Esophagus muscularis mucosa (tissue), 4 donors: ENCODE data around the gene ATP10A.

Experiments
- CTCF ChIP-seq, 3 experiments: fragments of 200-600 bp in 2 of 3; fragments of 450-650 bp in 1 of 3; sonication (generic) in 2 of 3; IDR thresholded peaks; one replicate each; pipeline ENCODE4 v1.5.1; 2017 to 2019; ENCODE audit warnings: antibody characterized with exemption in 3 of 3, mild to moderate bottlenecking in 2 of 3, moderate library complexity in 1 of 3
- EP300 ChIP-seq: sonication (generic); formaldehyde crosslinking; IDR thresholded peaks from one replicate; pipeline ENCODE4 v1.6.1; 2017; ENCODE audit warnings: antibody characterized with exemption
- POLR2A ChIP-seq: fragments of 450-650 bp; IDR thresholded peaks from one replicate; pipeline ENCODE4 v1.6.1; 2017; ENCODE audit warnings: antibody characterized with exemption, moderate library complexity, mild to moderate bottlenecking, low read depth
- POLR2AphosphoS5 ChIP-seq, 2 donors: sonication (generic); formaldehyde crosslinking; IDR thresholded peaks; one replicate each; pipeline ENCODE4 v1.6.1; 2017; ENCODE audit warnings: antibody characterized with exemption in 2 of 2

- no peak for TF ChIP-seq CTCF (IDR thresholded peaks at IDR 0.05)
- TF ChIP-seq POLR2A, result no peak
- TF ChIP-seq POLR2AphosphoS5 (IDR thresholded peaks at IDR 0.05), result no peak
- TF ChIP-seq EP300, result no peak
Observed at GRCh38 chr15:25697586-25697985, 165.5 kb downstream of the ATP10A start.
